Caco-2 (cell line): ENCODE data around the gene HS3ST3B1. TPM values are rescaled to one million over a fixed set of nuclear protein-coding genes. Genes with fewer than 3 reads are reported as not detected.

Experiments used
- BruUV-seq: library from RNA; stranded (reverse); fragments of 400-500 nt; replicated peaks from 2 replicates; lab custom pipeline; 2021; lab: Mats Ljungman, UMichigan
- CTCF ChIA-PET: fragments of 300-600 bp; sonication (Branson Sonifier 250); formaldehyde crosslinking; loops from one replicate; lab custom pipeline; 2022; ENCODE audit warnings: antibody characterized with exemption; lab: Charles Lee
- POLR2A ChIA-PET: fragments of 300-600 bp; sonication (Branson Sonifier 250); formaldehyde crosslinking; loops from one replicate; lab custom pipeline; 2022; ENCODE audit warnings: antibody characterized with exemption; lab: Charles Lee
- DNase-seq, 2 experiments: peaks; one replicate each; pipeline versions ENCODE4 v3.0.0 to v3.0.0-alpha.2; 2020 to 2022
- H3K27me3 ChIP-seq: replicated peaks from 2 replicates; pipeline ENCODE4 v1.6.0; 2011; ENCODE audit warnings: low read length; ENCODE audit not compliant: control insufficient read depth, insufficient read depth
- H3K36me3 ChIP-seq: 2 replicates; pipeline ENCODE4 v1.5.1; 2011; ENCODE audit warnings: low read length; ENCODE audit not compliant: control insufficient read depth, insufficient read depth
- H3K4me1 ChIP-seq: fragments of 250-450 bp; sonication (Bioruptor Pico); 2 replicates; pipeline ENCODE4 v1.5.1; 2020; ENCODE audit warnings: mild to moderate bottlenecking
- H3K4me3 ChIP-seq: 2 replicates; pipeline ENCODE4 v1.5.1; 2011; ENCODE audit warnings: low read depth, mild to moderate bottlenecking, control low read depth, low read length
- H3K9me3 ChIP-seq: fragments of 250-450 bp; sonication (Bioruptor Pico); 2 replicates; pipeline ENCODE4 v1.5.1; 2020; ENCODE audit warnings: mild to moderate bottlenecking, moderate library complexity
- H3K27ac Mint-ChIP-seq: one replicate; pipeline ENCODE4 v1.8.0; 2022; ENCODE audit warnings: mixed read lengths; ENCODE audit not compliant: unreplicated experiment
- H3K27me3 Mint-ChIP-seq: one replicate; pipeline ENCODE4 v1.8.0; 2022; ENCODE audit warnings: mixed read lengths; ENCODE audit not compliant: insufficient read depth, unreplicated experiment
- H3K36me3 Mint-ChIP-seq: one replicate; pipeline ENCODE4 v1.8.0; 2022; ENCODE audit warnings: mild to moderate bottlenecking, mixed read lengths; ENCODE audit not compliant: insufficient read depth, unreplicated experiment
- H3K4me1 Mint-ChIP-seq: one replicate; pipeline ENCODE4 v1.8.0; 2022; ENCODE audit warnings: low read depth, mixed read lengths; ENCODE audit not compliant: unreplicated experiment
- H3K4me3 Mint-ChIP-seq: one replicate; pipeline ENCODE4 v1.8.0; 2022; ENCODE audit warnings: mild to moderate bottlenecking, moderate library complexity, mixed read lengths; ENCODE audit not compliant: unreplicated experiment
- H3K9me3 Mint-ChIP-seq: one replicate; pipeline ENCODE4 v1.8.0; 2022; ENCODE audit warnings: mixed read lengths; ENCODE audit not compliant: unreplicated experiment
- CTCF ChIP-seq, 2 experiments: fragments of 200-600 bp in 1 of 2; IDR thresholded peaks; 1 replicate in 1 of 2; 2 replicates in 1 of 2; pipeline versions ENCODE4 v1.5.1 to v1.8.0; 2011 to 2022; ENCODE audit warnings: antibody characterized with exemption in 1 of 2, control low read depth in 1 of 2, inconsistent platforms in 1 of 2, low read depth in 1 of 2, low read length in 1 of 2, mild to moderate bottlenecking in 1 of 2, moderate library complexity in 1 of 2; ENCODE audit not compliant: insufficient read depth in 1 of 2, severe bottlenecking in 1 of 2, unreplicated experiment in 1 of 2
- intact Hi-C: fragments of 100-400 bp; cut with micrococcal nuclease; formaldehyde crosslinking; loops from one replicate; pipeline ENCODE4 v1.10.0; 2022; ENCODE audit not compliant: unreplicated experiment
- total RNA-seq: library from RNA; stranded (reverse); gene quantifications from 2 replicates; pipeline ENCODE4 v1.2.3, GENCODE V29; 2022

The HS3ST3B1 gene
- total RNA-seq, 1 experiment from 2014 or later: 1.9 TPM

GRCh38 chr17:14361945-14362508, 61.1 kb downstream of the HS3ST3B1 start:
- H3K9me3 Mint-ChIP-seq: no peaks in the 10 kb centered on the region
- intact Hi-C loops: no loop called here
- POLR2A ChIA-PET: no interaction called here
- peak; percentile 10 to 29 for DNase-seq
- TF ChIP-seq CTCF (IDR thresholded peaks at IDR 0.05; ENCODE audit: insufficient read depth in 1 of 2, low read depth in 1 of 2, low read length in 1 of 2, severe bottlenecking in 1 of 2, unreplicated experiment in 1 of 2): no peak
- H3K27me3 Mint-ChIP-seq: no peaks in the 10 kb centered on the region
- BruUV-seq: no TSS peak
- no peaks in the 10 kb centered on the region for H3K36me3 ChIP-seq
- H3K4me1 ChIP-seq: no peaks in the 10 kb centered on the region
- H3K4me3 Mint-ChIP-seq: no peak overlapping the region
- H3K36me3 Mint-ChIP-seq: no peaks in the 10 kb centered on the region
- no peaks in the 10 kb centered on the region for H3K9me3 ChIP-seq
- no peaks in the 10 kb centered on the region for H3K4me1 Mint-ChIP-seq
- no peaks in the 10 kb centered on the region for H3K27me3 ChIP-seq
- no peak overlapping the region for H3K4me3 ChIP-seq
- H3K27ac Mint-ChIP-seq: no peak overlapping the region
- CTCF ChIA-PET: no interaction called here

- Mint-ChIP-seq H3K36me3 (no peaks in the 10 kb centered on the region), H3K27ac (no peak overlapping the region), H3K4me3 (no peak overlapping the region), H3K27me3 (no peaks in the 10 kb centered on the region), H3K4me1 (no peaks in the 10 kb centered on the region), H3K9me3 (no peaks in the 10 kb centered on the region)
- no peak for DNase-seq
- no peaks in the 10 kb centered on the region for H3K36me3 ChIP-seq
- BruUV-seq: no TSS peak
- H3K4me1 ChIP-seq: no peaks in the 10 kb centered on the region
- H3K27me3 ChIP-seq: no peaks in the 10 kb centered on the region
- intact Hi-C loops: no loop called here
- TF ChIP-seq CTCF (IDR thresholded peaks at IDR 0.05; ENCODE audit: insufficient read depth in 1 of 2, low read depth in 1 of 2, low read length in 1 of 2, severe bottlenecking in 1 of 2, unreplicated experiment in 1 of 2): no peak
- H3K4me3 ChIP-seq: no peak overlapping the region
- ChIA-PET POLR2A (no interaction called here), CTCF (no interaction called here)
- no peaks in the 10 kb centered on the region for H3K9me3 ChIP-seq
Observed at GRCh38 chr17:14366199-14366598, 65.3 kb downstream of the HS3ST3B1 start.

- H3K27me3 ChIP-seq: no peaks in the 10 kb centered on the region
Observed at GRCh38 chr17:14372461-14372860, 71.6 kb downstream of the HS3ST3B1 start.

More at GRCh38 chr17:14372461-14372860, 71.6 kb downstream of the HS3ST3B1 start:
- Mint-ChIP-seq H3K4me1 (peaks cover 15% of the 10 kb centered on the region), H3K9me3 (no peaks in the 10 kb centered on the region), H3K4me3 (no peak overlapping the region), H3K27ac (peak overlapping the region; percentile 50), H3K27me3 (no peaks in the 10 kb centered on the region), H3K36me3 (no peaks in the 10 kb centered on the region)
- intact Hi-C loops: loop anchor here (10.0 kb wide), 1 partner anchor 68 kb away; the partner anchor contains the start of gene HS3ST3B1
- CTCF ChIA-PET: no interaction called here
- Histone ChIP-seq H3K9me3 (no peaks in the 10 kb centered on the region), H3K4me1 (0 out of 2 replicates have a peak, but pooled peaks cover 8% of the 10 kb centered on the region), H3K36me3 (no peaks in the 10 kb centered on the region), H3K4me3 (no peak overlapping the region)
- TF ChIP-seq CTCF (IDR thresholded peaks at IDR 0.05; ENCODE audit: insufficient read depth in 1 of 2, low read depth in 1 of 2, low read length in 1 of 2, severe bottlenecking in 1 of 2, unreplicated experiment in 1 of 2): no peak
- POLR2A ChIA-PET: interaction anchor here (0.7 kb wide), 1 partner anchor 31 kb away, joined by 5 read pairs; no protein-coding TSS in a partner anchor
- DNase-seq: no peak
- no TSS peak for BruUV-seq
